HEK293T (cell line): Measurements from ENCODE around the gene ZNF217.
A peak's percentile ranks its signal among the peaks of the same experiment; 100 is the strongest.

Experiments used
- CTCF ChIA-PET: fragments of 350-600 bp; formaldehyde crosslinking; extraction: SDS; loops from one replicate; lab custom pipeline; 2021; ENCODE audit warnings: antibody characterized with exemption, inconsistent platforms; lab: Yijun Ruan, JAX
- POLR2A ChIA-PET: fragments of 350-600 bp; formaldehyde crosslinking; extraction: SDS; loops from one replicate; lab custom pipeline; 2020; ENCODE audit warnings: antibody characterized with exemption, inconsistent platforms; lab: Yijun Ruan, JAX
- DNase-seq: peaks from one replicate; pipeline ENCODE4 v3.0.0; 2012; ENCODE audit warnings: mixed read lengths; ENCODE audit errors: extremely low spot score
- ARNT ChIP-seq: fragments of 450-650 bp; IDR thresholded peaks from 2 replicates; pipeline ENCODE4 v1.6.1; 2017; ENCODE audit warnings: mild to moderate bottlenecking
- BHLHE40 ChIP-seq: fragments of 450-650 bp; IDR thresholded peaks from 2 replicates; pipeline ENCODE4 v1.6.1; 2016; ENCODE audit warnings: mild to moderate bottlenecking, moderate library complexity, borderline replicate concordance
- CTBP1 ChIP-seq: fragments of 450-650 bp; IDR thresholded peaks from 2 replicates; pipeline ENCODE4 v1.6.1; 2016; ENCODE audit warnings: borderline replicate concordance
- ELF4 ChIP-seq: fragments of 450-650 bp; IDR thresholded peaks from 2 replicates; pipeline ENCODE4 v1.6.1; 2017; ENCODE audit warnings: antibody characterized with exemption
- FOXA1 ChIP-seq: fragments of 450-650 bp; IDR thresholded peaks from 2 replicates; pipeline ENCODE4 v1.6.1; 2016; ENCODE audit warnings: mild to moderate bottlenecking
- FOXK2 ChIP-seq: fragments of 450-650 bp; IDR thresholded peaks from 2 replicates; pipeline ENCODE4 v1.6.1; 2016; ENCODE audit warnings: mild to moderate bottlenecking
- FOXM1 ChIP-seq: fragments of 450-650 bp; IDR thresholded peaks from 2 replicates; pipeline ENCODE4 v1.6.1; 2017; ENCODE audit warnings: mild to moderate bottlenecking, borderline replicate concordance
- HDGF ChIP-seq: fragments of 450-650 bp; IDR thresholded peaks from 2 replicates; pipeline ENCODE4 v1.6.1; 2017; ENCODE audit warnings: antibody characterized with exemption, borderline replicate concordance
- L3MBTL2 ChIP-seq: fragments of 450-650 bp; conservative IDR thresholded peaks from 2 replicates; pipeline ENCODE4 v1.6.1; 2016; ENCODE audit warnings: mild to moderate bottlenecking
- LEF1 ChIP-seq: fragments of 450-650 bp; IDR thresholded peaks from 2 replicates; pipeline ENCODE4 v1.6.1; 2017; ENCODE audit warnings: mild to moderate bottlenecking, borderline replicate concordance
- NFRKB ChIP-seq: fragments of 450-650 bp; IDR thresholded peaks from 2 replicates; pipeline ENCODE4 v1.6.1; 2016; ENCODE audit warnings: mild to moderate bottlenecking, moderate library complexity
- SP1 ChIP-seq: fragments of 450-650 bp; IDR thresholded peaks from 2 replicates; pipeline ENCODE4 v1.6.1; 2017
- SUZ12 ChIP-seq: fragments of 450-650 bp; IDR thresholded peaks from 2 replicates; pipeline ENCODE4 v1.6.1; 2016; ENCODE audit warnings: mild to moderate bottlenecking
- TARDBP ChIP-seq: fragments of 450-650 bp; IDR thresholded peaks from 2 replicates; pipeline ENCODE4 v1.6.1; 2016
- ZNF384 ChIP-seq: fragments of 450-650 bp; IDR thresholded peaks from 2 replicates; pipeline ENCODE4 v1.6.1; 2016
- TF ChIP-seq, protein P1 (sequence below): fragments of 450-650 bp; IDR thresholded peaks from 2 replicates; pipeline ENCODE4 v1.6.1; 2016

The ZNF217 gene

GRCh38 chr20:53579581-53580375, 13.9 kb downstream of the ZNF217 start:
- TF ChIP-seq, protein P1, sequence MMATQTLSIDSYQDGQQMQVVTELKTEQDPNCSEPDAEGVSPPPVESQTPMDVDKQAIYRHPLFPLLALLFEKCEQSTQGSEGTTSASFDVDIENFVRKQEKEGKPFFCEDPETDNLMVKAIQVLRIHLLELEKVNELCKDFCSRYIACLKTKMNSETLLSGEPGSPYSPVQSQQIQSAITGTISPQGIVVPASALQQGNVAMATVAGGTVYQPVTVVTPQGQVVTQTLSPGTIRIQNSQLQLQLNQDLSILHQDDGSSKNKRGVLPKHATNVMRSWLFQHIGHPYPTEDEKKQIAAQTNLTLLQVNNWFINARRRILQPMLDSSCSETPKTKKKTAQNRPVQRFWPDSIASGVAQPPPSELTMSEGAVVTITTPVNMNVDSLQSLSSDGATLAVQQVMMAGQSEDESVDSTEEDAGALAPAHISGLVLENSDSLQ: peak; percentile 31; the same call in 1 of the 2 replicates
- no peak for TF ChIP-seq SUZ12
- peak; percentile 33 for DNase-seq
- ChIA-PET CTCF (interaction anchor here (0.5 to 1.9 kb wide), 5 partner anchors 10 to 360 kb away, joined by 3 to 9 read pairs (median 3); no protein-coding TSS in a partner anchor), POLR2A (no interaction called here)

- no peak for DNase-seq
- no peak for TF ChIP-seq CTBP1
- TF ChIP-seq FOXM1: no peak
- no peak for TF ChIP-seq LEF1
- no peak for TF ChIP-seq ELF4
- TF ChIP-seq SUZ12: no peak
- no peak for TF ChIP-seq L3MBTL2
- TF ChIP-seq ZNF384: no peak
- no peak for TF ChIP-seq NFRKB
- no peak for TF ChIP-seq ARNT
- ChIA-PET POLR2A (no interaction called here), CTCF (interaction anchor here (1.0 to 1.9 kb wide), 2 partner anchors 9 to 361 kb away, joined by 3 to 9 read pairs; no protein-coding TSS in a partner anchor)
These were observed 14.4 kb downstream of the ZNF217 start for GRCh38 chr20:53579266-53579580.

GRCh38 chr20:53578492-53579222, 15.0 kb downstream of the ZNF217 start:
- TF ChIP-seq FOXK2 (no peak), HDGF (no peak), L3MBTL2 (no peak), ELF4 (no peak), ZNF384 (no peak), SUZ12 (no peak), TARDBP (no peak), FOXM1 (no peak), LEF1 (no peak), ARNT (no peak), CTBP1 (no peak), FOXA1 (no peak), BHLHE40 (no peak), SP1 (no peak), NFRKB (no peak)
- TF ChIP-seq, protein P1: no peak
- CTCF ChIA-PET: interaction anchor here (1.9 kb wide), 1 partner anchor 361 kb away, joined by 9 read pairs; no protein-coding TSS in a partner anchor
- DNase-seq: peak; percentile 67
- POLR2A ChIA-PET: no interaction called here

GRCh38 chr20:53576586-53577318, 16.9 kb downstream of the ZNF217 start:
- TF ChIP-seq FOXM1 (no peak), ELF4 (no peak), BHLHE40 (no peak), FOXA1 (no peak), SP1 (no peak), NFRKB (no peak), LEF1 (no peak), L3MBTL2 (no peak), SUZ12 (no peak), ZNF384 (no peak), CTBP1 (no peak), FOXK2 (no peak), ARNT (no peak), TARDBP (no peak), HDGF (no peak)
- DNase-seq: no peak
- CTCF ChIA-PET: interaction anchor here (0.6 kb wide), 1 partner anchor 364 kb away, joined by 3 read pairs; no protein-coding TSS in a partner anchor
- POLR2A ChIA-PET: no interaction called here

DNA sequence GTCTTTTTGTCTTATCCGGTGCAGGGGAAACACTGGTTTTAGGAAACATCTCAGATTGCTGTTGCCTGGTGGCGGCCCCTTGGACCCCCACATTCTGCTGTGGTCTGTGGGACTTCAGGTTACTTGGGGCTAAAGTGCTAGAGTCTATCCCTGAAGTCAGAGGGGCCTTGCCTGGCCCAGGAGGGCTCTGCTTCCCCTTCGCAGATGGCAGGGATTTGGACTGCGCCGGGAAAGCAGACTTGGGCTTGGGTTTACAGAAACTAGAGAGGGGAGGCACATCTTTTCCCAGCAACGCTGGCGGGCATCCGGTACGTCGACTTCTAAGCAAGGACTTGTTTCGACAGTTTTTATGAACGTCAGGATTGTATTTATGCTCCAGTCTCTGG, 17.5 kb downstream of the ZNF217 start:
- POLR2A ChIA-PET: no interaction called here
- CTCF ChIA-PET: interaction anchor here (0.6 kb wide), 1 partner anchor 289 kb away, joined by 4 read pairs; no protein-coding TSS in a partner anchor
- TF ChIP-seq TARDBP: no peak
- TF ChIP-seq L3MBTL2: no peak
- TF ChIP-seq LEF1: no peak
- TF ChIP-seq SUZ12: no peak
- TF ChIP-seq CTBP1: no peak
- no peak for TF ChIP-seq ELF4
- TF ChIP-seq, protein P1: no peak
- TF ChIP-seq NFRKB: no peak
- TF ChIP-seq SP1: no peak
- no peak for TF ChIP-seq HDGF
- TF ChIP-seq FOXM1: no peak
- no peak for TF ChIP-seq BHLHE40
- DNase-seq: no peak
